HG03280 (cell line): ENCODE data around the gene PHAX.
"Not testable (repeated sequence)": the region's sequence is repeated elsewhere in the genome, so short reads cannot be mapped to it uniquely, and the experiment has no call there.

Source experiments
- ATAC-seq: cut with Tn5 transposase; IDR thresholded peaks from one replicate; pipeline ENCODE4 v1.9.1; 2021; ENCODE audit warnings: mild to moderate bottlenecking, moderate library complexity; ENCODE audit not compliant: unreplicated experiment

The PHAX gene

DNA sequence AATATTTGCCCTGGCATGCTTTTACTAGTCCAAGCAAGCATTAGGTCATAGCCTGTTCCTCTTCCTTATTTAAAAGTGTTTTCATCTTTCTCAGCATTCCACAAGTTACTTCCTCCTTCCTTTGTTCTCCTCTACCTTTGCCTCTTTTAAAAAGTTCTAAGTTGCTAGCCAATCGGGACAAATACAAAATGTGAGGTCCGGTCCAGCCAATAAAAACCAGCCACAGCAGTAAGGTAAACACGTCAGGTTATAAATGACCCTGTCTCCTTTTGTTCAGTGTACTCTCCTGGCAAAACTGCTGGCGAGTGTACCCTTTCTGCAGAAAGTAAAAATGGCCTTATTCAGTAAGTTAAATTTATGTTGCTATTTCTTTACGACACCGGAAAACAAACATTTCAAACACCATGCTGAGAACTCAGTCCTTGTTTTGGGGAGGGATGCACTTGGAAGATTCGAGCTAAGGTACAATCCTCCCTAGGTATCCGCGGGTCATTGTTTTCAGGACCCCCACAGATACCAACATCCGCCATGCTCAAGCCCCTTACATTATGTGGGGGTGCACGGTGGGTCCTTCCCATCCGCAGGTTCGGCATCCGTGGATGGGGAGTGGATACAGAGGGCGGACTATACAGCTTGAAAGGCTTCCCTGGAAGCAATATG lies 646 bp upstream of the PHAX start:
- ATAC-seq = not testable (repeated sequence)

DNA sequence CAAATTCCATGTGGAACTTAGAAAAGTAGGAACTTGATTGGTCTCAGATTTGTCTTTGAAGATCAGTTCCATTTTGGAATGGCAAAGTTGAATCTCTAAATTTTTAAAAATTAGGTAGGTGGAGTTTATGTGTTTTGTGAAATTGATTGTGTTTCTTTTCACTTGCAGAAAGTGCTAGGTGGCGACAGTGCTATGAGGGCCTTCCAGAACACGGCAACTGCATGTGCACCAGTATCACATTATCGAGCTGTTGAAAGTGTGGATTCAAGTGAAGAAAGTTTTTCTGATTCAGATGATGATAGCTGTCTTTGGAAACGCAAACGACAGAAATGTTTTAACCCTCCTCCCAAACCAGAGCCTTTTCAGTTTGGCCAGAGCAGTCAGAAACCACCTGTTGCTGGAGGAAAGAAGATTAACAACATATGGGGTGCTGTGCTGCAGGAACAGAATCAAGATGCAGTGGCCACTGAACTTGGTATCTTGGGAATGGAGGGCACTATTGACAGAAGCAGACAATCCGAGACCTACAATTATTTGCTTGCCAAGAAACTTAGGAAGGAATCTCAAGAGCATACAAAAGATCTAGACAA lies 2.8 kb downstream of the PHAX start:
- ATAC-seq = no peak

DNA sequence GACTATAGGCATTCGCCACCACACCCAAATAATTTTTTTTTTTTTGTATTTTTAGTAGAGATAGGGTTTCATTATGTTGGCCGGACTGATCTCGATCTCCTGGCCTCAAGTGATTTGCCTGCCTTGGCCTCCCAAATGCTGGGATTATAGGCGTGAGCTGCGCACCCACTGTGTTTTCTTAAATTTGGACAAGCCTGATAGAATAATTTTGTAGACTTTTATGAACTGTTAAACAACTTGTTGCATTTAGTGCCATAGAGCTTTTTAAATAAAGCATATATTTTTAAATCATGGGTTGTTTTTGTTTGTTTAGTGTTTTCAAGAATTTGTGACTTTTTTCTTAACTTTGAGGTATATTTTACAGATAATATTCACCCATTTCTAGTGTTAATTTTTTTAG lies 4.8 kb downstream of the PHAX start:
- no peak for ATAC-seq

DNA sequence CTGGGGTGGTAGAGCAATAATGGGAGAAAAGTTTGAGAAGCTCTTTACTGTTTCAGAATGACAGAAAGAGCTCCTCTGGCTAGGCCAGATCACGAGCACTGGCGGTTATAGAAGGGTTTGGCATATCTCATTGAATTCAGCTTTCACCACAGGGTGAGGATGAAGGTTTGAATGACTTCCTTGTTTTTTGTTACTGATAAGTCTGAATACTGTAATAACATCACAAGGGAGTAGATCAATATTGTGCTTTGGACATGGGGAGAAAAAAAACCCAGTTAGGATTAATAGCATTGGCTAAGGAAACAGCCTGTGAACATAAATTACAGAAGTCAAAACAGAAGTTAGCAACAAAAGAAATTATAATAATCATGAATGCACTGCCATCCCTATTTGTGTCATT lies 9.4 kb downstream of the PHAX start:
- no peak for ATAC-seq

DNA sequence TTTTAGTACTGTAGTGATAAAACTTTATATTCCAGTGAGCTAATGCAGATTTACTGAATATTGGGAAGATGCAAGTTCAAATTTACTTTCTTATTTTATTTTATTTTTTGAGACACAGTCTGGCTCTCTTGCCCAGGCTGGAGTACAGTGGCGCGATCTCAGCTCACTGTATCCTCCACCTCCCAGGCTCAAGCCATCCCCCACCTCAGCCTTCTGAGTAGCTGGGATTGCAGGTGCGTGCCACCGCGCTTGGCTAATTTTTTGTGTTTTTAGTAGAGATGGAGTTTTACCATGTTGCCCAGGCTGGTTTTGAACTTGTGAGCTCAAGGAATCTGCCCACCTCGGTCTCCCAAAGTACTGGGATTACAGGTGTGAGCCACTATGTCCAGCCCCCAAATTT lies 9.9 kb downstream of the PHAX start:
- no peak for ATAC-seq

DNA sequence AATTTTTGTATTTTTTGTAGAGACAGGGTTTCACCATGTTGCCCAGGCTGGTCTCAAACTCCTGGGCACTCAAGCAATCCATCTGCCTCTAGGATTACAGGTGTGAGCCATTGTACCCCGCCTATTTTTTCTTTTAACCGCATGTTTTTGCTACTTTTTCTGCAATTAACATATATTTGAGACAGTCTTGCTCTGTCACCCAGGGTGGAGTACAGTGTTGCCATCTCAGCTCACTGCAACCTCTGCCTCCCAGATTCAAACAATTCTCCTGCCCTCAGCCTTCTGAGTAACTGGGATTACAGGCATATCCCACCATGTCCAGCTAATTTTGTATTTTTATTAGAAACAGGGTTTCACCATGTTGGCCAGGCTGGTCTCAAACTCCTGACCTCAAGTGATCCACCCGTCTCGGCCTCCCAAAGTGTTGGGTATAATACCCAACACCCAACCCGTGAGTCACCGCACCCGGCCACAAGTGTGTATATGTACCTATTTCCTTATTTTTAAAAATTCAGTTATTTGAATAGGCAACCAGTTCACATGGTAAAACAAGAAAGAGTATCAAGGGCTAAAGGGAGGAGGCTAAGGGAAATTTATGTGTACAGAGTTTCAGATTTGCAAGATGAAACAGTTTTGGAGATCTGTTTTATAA lies 13.3 kb downstream of the PHAX start:
- no peak for ATAC-seq

DNA sequence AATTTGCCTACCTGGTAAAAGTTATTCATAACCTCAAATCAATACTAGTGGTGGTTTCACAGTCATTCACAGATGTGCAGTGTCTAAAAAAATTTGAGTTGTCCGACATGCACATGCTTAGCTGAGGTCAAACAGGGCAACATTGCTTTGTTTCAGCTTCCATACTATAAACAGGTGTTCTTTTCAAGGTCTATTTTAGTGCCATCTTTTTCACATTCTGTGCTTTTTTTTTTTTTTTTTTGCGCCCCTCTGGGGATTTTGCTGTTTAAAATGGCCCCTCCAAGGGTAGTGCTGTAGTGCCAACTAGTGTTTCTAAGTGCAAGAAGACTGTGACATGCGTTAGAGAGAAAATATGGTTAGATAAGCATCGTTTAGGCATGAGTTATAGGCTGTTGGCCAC lies 14.5 kb downstream of the PHAX start:
- ATAC-seq = peak; percentile 97

DNA sequence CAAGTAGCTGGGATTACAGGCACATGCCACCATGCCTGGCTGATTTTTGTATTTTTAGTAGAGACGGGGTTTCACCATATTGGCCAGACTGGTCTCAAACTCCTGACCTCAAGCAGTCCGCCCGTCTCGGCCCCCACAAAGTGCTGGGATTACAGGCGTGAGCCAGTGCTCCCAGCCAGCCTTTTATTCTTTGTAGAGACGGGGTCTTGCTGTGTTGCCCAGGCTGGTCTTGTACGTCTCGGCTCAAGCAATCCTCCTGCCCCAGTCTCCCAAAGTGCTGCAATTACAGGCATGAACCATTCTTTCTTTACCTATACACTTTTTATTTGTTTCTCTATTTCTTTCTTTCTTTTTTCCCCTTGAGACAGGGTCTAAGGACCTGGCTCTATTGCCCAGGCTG lies 16.9 kb downstream of the PHAX start:
- not testable (repeated sequence) for ATAC-seq

DNA sequence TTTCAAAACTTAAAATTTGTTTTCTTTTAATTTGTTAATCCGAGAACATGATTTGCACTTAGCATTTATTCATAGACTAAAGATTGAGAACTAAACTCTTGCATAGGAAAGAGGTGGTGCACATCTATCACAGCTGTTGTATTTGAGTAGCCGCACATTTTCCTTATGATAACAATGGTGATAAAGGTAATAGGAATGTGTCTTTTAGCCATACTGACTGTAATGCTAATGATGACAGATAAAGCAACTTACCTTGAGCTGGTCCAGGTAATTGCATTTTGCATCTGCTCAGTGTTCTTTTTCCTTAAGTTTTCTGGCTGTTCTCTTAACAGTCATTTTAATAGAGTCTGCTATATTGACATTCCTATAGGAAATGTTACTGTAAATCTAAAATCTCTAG lies 19.0 kb downstream of the PHAX start:
- ATAC-seq = no peak

DNA sequence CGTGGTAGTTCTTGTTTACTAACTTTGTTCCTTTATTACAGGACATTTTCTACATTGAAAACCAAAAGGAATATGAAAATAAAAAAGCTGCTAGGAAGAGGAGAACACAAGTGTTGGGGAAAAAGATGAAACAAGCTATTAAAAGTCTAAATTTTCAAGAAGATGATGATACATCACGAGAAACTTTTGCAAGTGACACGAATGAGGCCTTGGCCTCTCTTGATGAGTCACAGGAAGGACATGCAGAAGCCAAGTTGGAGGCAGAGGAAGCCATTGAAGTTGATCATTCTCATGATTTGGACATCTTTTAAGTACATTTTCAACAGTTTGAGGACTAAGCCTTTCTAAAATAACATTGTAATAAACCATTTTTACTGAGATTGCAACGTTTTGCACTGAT lies 23.8 kb downstream of the PHAX start:
- no peak for ATAC-seq

DNA sequence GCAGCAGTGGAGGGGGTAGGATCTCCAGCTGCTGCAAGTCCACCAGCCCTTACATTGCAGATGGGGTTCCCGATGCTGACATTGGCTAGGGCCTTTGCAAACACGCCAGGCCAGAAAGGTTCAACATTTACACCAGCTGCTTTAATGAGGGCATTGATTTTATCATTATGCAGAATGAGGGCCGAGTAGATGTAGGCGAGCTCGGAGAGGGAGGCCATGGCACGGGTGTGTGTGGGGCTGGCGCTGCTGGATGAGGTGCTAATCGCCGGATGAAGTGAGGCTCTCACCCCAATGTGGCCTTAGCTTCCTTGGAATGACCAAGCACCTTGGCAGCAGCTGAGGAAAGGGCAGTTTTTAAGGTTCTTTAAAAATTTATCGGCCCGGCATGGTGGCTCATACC lies 27.4 kb downstream of the PHAX start:
- no peak for ATAC-seq

DNA sequence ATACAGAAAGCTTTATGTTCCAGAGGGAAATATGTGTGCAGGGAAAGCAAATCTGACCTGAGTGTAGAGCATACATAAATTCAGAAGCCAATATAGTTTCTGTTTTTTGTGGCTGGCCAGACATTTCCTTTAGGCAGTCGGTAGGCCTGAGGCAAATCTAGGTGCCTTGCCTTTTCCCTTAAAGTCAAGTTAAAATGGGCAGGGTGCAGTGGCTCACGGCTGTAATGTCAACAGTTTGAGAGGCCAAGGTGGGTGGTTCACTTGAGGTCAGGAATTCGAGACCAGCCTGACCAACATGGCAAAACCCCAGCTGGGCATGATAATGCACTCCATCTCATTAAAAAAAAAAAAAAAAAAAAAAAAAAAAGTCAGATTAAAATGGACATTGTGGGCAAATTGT lies 31.2 kb downstream of the PHAX start:
- ATAC-seq = no peak

DNA sequence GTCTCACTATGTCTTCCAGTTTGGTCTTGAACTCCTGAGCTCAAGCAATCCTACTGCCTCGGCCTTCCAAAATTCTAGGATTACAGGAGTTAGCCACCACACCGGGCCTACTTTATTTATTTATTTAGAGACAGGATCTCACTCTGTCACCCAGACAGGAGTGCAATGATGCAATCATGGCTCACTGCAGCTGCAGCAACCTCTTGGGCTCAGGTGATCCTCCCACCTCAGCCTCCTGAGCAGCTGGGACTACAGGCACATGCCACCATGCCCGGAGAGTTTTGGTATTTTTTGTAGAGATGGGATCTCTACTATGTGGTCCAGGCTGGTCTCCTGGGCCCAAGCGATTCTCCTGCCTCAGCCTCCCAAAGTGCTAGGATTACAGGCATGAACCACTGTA lies 32.8 kb downstream of the PHAX start:
- ATAC-seq = no peak

DNA sequence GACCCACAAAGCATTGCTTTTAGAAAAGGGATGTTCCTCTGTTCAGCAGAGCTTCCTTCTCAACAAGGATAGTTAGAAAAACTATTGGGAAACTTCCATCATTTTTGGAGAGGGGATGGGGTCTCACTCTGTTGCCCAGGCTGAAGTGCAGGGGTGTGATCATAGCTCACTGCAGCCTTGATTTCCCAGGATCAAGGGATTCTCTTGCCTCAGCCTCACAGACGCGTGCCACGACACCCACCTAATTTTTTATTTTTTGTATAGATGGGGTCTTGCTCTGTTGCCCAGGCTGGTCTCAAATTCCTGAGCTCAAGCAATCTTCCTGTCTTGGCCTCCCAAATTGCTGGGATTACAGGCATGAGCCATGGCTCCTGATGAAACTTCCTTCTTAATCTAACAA lies 34.8 kb downstream of the PHAX start:
- no peak for ATAC-seq

DNA sequence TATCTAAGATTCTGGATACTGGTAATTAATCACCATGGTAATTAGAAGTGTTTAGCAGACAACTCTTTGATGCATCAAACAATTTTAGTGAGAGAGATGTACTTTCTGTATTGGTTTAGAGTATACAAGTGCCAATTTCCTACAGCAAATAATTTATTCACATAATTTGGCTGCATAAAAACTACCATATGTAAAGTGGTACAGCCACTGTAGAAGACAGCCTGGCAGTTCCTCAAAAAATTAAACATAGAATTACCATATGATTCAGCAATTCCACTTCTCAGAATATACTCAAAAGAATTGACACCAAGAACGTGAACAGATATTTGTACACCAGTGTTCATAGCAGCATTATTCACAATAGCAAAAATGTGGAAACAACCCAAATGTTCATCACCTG lies 36.2 kb downstream of the PHAX start:
- ATAC-seq = no peak

DNA sequence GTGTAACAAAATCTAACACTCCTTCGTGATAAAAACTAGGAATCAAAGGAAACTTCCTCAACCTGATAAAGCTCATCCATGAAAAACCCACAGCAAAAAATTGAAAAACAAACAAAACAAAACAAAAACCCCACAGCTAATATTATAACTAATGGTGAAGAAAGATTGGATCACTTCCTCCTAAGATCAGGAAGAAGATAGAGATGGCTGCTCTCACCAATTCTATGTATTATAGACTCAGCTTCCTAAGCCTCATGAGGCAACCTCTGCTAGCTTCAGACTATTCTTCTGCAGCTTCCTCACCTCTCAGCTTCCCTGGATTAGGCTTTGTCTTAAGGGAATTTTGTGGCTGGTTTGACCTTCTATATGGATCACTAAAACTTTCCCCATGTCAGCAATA lies 40.1 kb downstream of the PHAX start:
- no peak for ATAC-seq

DNA sequence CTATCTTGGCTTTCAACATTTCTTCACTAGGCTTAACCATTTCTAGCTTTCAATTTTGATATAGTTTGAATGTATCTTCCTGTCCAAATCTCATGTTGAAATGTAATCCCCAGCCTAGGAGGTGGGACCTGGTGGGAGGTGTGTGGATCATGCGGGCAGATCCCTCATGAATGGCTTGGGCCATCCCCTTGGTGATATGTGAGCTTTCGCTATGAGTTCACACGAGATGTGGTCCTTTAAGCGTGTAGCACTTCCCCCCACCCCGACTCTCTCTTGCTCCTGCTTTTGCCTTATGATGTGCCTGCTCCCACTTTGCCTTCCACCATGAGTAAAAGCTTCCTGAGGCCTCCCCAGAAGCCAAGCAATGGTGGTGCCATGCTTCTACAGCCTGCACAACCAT lies 40.6 kb downstream of the PHAX start:
- no peak for ATAC-seq

DNA sequence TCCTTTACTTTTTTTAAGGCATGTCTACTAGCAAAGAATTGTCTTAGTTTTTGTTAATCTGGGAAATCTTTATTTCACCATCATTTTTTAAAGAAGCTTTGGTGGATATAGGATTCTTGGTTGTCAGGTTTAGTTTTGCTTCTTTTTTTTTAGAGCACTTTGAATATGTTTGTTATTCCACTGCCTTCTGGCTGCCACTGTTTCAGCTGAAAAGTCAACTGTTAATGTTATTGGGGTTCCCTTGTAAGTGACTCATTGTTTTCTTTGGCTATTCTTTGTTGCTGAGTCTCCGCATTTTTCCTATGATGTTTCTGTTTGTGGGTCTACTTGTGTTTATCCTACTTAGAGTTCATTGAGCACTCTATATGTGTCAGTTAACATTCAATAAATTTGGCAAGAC lies 44.4 kb downstream of the PHAX start:
- no peak for ATAC-seq

DNA sequence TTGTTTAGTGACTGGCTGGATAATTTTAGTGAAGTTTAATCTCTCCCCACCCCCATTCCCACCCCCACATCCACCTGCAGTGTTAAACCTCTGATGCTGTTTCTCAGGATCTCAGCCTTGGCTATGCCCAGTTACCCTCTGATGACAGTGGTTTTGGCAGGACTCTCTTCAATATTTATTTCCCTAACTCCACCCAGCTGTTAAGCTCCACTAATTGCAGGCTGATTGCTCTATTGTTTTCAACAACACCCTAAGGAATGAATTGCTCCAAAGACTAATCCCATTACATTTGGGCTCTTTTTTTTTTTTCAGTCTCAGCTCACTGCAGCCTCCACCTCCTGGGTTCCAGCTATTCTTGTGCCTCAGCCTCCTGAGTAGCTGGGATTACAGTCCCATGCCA lies 46.3 kb downstream of the PHAX start:
- ATAC-seq = no peak

DNA sequence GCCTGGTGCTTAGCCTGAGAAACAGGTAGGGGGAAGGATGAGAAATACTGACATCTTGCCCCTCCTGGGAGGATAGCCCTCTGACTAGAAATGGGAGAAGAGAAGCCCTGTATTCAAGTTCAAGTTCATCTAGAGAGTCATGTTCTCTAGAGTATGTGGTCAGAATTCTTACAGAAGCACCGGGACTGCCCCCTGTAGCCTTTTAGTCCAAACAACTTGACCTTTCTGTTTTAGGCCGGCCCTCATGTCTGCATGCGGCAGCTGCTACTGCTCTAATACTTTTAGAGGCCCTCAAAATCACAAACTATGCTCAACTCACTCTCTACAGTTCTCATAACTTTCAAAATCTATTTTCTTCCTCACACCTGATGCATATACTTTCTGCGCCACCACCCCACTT lies 47.7 kb downstream of the PHAX start:
- ATAC-seq = no peak

DNA sequence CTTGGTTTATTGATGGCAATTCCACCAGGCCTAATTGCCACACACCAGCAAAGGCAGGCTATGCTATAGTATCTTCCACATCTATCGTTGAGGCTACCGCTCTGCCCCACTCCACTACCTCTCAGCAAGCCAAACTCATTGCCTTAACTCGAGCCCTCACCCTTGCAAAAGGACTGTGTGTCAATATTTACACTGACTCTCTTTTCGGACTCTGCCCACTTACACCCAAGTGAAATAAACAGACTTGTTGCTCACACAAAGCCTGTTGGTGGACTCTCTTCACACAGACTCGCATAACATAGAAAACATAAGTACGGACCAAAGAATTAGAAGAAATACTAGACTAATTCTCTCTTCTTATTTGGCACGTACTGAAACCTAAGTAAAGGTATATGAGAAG lies 48.3 kb downstream of the PHAX start:
- ATAC-seq = not testable (repeated sequence)

DNA sequence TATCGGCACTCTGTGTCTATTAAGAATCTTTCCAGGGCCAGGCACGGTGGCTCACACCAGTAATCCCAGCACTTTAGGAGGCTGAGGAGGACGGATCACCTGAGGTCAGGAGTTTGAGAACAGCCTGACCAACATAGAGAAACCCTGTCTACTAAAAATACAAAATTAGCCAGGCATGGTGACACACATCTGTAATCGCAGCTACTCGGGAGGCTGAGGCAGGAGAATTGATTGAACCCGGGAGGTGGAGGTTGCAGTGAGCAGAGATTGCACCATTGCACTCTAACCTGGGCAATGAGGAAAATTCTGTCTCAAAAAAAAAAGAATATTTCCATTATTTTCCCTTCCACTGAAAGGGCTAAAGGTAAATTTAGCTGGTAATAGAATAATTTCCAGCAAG lies 49.0 kb downstream of the PHAX start:
- not testable (repeated sequence) for ATAC-seq

DNA sequence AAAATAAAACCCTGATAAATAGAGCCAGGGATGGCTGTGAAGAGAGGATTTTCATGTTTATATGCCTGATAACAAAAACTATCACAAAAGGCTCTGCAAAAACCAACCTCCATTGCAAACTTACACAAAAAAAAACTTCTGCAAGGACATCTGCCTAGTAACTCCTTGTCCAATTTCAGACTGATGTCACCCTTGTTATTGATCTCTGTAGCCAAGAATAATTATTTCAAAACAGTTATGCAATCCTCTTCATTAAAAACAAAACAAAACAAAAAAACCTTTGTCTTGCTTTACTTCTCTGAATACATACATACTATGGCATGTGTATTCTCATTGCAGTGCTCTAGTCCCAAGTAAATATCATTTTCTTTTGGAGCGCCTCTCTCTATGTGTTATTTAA lies 49.7 kb downstream of the PHAX start:
- no peak for ATAC-seq
